Skeletal muscle tissue (tissue), 4 donors: ENCODE measurements around the gene HS1BP3. TPM values are rescaled to one million over a fixed set of nuclear protein-coding genes. Genes with fewer than 3 reads are reported as not detected.

Experiments used
- H3K27ac ChIP-seq: one replicate; pipeline ENCODE4 v1.7.0; 2013; ENCODE audit warnings: mild to moderate bottlenecking, low read depth, low read length, inconsistent platforms
- H3K27me3 ChIP-seq, 3 donors: one replicate each; pipeline ENCODE4 v1.7.0; 2013; ENCODE audit warnings: low read length in 3 of 3; ENCODE audit not compliant: control insufficient read depth in 3 of 3, insufficient read depth in 3 of 3
- H3K36me3 ChIP-seq, 3 donors: one replicate each; pipeline ENCODE4 v1.7.0; 2013; ENCODE audit warnings: low read length in 3 of 3; ENCODE audit not compliant: control insufficient read depth in 3 of 3, insufficient read depth in 3 of 3
- H3K4me1 ChIP-seq, 3 donors: one replicate each; pipeline ENCODE4 v1.7.0; 2013; ENCODE audit warnings: low read length in 3 of 3, mild to moderate bottlenecking in 3 of 3; ENCODE audit not compliant: control insufficient read depth in 3 of 3, insufficient read depth in 3 of 3
- H3K4me3 ChIP-seq, 3 donors: one replicate each; pipeline ENCODE4 v1.7.0; 2013; ENCODE audit warnings: low read length in 3 of 3
- H3K9ac ChIP-seq, 3 donors: one replicate each; pipeline ENCODE4 v1.7.0; 2013; ENCODE audit warnings: low read length in 3 of 3, mild to moderate bottlenecking in 3 of 3, moderate library complexity in 2 of 3, low read depth in 1 of 3
- H3K9me3 ChIP-seq, 3 donors: one replicate each; pipeline ENCODE4 v1.7.0; 2013; ENCODE audit warnings: low read length in 3 of 3; ENCODE audit not compliant: control insufficient read depth in 3 of 3
- total RNA-seq: library from RNA; depleted of rRNA; stranded (reverse); fragments of >200 nt; gene quantifications from one replicate; pipeline ENCODE4 v1.2.3, GENCODE V29; 2014
- donor health status: Osteomylitis.

The HS1BP3 gene
- total RNA-seq, 1 donor from 2014 or later = 10.4 TPM

DNA sequence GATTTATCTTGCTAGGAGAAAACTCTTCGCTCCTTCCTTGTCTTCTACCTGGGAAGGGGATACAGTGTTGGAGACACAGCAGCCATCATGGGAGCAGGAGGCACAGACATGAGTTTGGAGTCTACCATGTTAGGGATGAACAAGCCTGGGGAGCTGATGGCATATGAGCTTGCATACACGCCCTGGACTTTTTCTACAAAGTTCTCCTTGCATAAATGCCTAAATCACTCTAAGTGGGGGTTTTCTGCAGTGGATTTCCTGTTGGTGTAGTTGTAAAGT lies 3.6 kb upstream of the HS1BP3 start:
- Histone ChIP-seq H3K36me3 (no peaks in the 10 kb centered on the region), H3K4me1 (peaks cover 16 to 20% (median 16%) of the 10 kb centered on the region in 3 donors), H3K9ac (no peak overlapping the region), H3K4me3 (no peak overlapping the region), H3K27me3 (peaks cover 0 to 5% (median 1%) of the 10 kb centered on the region in 3 donors), H3K9me3 (no peaks in the 10 kb centered on the region), H3K27ac (no peak overlapping the region)

DNA sequence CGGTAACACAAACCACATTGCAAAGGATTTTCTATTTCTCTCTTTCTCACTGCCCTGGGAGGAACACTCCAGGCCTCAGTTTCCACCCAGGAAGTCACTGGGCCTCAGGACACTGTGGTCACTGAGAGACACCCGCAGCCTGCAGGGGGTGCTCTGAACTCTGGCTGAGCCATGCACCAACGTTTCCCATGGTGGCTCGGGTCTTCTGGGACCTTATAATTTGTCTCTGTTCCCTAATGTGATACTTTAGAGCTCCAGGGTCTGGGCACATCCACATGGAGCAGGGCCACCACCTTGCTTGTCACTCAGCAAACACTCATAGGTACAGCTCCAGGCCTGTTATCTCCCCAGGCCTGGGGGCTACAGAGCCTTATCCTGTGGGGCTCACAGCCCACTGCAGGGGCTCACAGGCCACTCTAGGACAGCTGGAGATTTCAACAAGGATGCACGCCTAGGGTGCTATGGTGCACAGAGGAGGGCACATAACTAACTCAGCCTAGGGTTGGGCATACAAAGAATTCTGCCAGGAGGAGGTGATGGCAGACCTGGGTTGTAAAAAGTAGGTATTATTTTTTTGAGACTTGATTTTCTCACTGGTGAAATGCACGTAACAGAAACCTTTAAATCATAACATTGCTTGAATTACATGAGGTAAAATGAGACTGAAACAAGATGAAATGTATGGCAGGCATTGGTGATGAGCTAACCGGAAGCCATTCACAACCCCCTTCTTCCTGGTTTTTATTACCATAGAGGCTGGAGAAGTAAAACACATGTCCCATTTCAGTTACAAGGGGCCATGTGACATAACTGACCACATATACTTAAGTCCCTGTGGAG lies 3.0 kb upstream of the HS1BP3 start:
- peaks cover 0 to 5% (median 0%) of the 10 kb centered on the region in 3 donors for H3K27me3 ChIP-seq
- H3K4me1 ChIP-seq = peaks cover 17 to 23% (median 20%) of the 10 kb centered on the region in 3 donors
- H3K27ac ChIP-seq = no peak overlapping the region
- no peak overlapping the region for H3K4me3 ChIP-seq
- no peak overlapping the region for H3K9ac ChIP-seq
- H3K9me3 ChIP-seq = no peaks in the 10 kb centered on the region
- H3K36me3 ChIP-seq = no peaks in the 10 kb centered on the region

DNA sequence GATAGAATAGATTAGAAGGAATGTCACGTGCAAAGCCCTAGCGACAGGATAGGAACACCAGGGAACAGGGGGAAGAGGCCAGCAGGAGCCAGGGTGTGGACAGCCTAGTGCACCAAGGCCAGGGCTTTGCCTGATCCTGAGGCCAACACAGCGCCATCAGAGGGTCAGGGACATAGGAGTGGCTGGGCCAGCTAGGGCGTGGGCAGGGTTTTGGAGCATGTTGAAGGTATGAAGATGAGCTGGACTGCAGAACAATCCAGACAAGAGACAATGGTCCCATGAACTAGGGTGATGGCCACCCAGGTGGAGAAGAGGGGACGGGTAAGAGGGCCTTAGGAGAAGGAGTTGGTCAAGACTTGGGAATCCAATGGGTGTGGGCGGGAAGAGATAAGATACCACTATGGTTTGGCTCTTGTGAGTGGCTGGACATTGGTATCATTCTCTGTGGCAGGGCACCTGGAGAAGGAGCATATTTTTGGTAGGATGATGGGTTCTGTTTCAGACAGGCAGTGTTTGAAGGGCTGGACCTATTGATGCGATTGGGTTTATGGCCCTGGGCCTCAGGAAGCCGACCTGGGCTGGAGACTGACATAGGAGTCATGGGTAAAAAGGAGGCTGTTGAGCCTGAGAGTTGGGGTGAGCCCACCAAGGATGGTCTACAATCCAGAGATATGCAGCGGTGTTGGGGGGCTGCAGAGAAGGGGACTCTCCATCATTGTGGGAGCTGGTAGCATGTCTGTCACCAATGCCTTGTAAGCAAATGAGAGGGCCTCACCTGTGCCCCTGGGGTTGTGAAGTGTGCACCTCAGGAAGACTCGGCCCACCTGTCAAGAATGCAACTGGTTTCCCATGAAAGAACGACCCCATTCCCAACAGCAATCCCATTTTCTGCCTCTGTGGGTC lies 2.0 kb upstream of the HS1BP3 start:
- no peaks in the 10 kb centered on the region for H3K36me3 ChIP-seq
- no peaks in the 10 kb centered on the region for H3K9me3 ChIP-seq
- H3K27me3 ChIP-seq = peaks cover 0 to 5% (median 0%) of the 10 kb centered on the region in 3 donors
- no peak overlapping the region for H3K9ac ChIP-seq
- no peak overlapping the region for H3K27ac ChIP-seq
- no peak overlapping the region for H3K4me3 ChIP-seq
- H3K4me1 ChIP-seq = peaks cover 20 to 23% (median 22%) of the 10 kb centered on the region in 3 donors

DNA sequence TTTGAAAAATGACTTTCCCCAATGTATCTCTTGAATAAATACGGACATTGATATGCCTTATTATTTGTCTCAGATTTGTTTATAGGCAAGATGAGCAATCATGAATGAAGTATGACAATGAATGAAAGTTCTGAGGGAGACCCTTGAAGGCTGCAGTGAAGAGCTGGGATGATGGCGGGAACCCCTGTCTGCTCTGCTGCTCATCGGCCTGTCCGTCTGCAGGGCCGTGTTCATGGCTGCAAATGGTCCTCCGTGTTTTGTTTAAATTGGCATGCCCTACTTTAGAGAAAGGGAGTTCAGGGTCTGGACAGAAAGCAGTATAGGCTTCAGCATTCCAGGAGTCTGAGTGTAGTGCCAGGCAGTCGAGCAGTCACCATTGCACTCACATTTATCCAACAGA lies 1.2 kb upstream of the HS1BP3 start:
- H3K9ac ChIP-seq = no peak overlapping the region
- peaks cover 0 to 5% (median 0%) of the 10 kb centered on the region in 3 donors for H3K27me3 ChIP-seq
- peaks cover 20 to 23% (median 22%) of the 10 kb centered on the region in 3 donors for H3K4me1 ChIP-seq
- no peaks in the 10 kb centered on the region for H3K9me3 ChIP-seq
- peaks cover 0 to 3% (median 0%) of the 10 kb centered on the region in 3 donors for H3K36me3 ChIP-seq
- no peak overlapping the region for H3K4me3 ChIP-seq
- H3K27ac ChIP-seq = no peak overlapping the region

DNA sequence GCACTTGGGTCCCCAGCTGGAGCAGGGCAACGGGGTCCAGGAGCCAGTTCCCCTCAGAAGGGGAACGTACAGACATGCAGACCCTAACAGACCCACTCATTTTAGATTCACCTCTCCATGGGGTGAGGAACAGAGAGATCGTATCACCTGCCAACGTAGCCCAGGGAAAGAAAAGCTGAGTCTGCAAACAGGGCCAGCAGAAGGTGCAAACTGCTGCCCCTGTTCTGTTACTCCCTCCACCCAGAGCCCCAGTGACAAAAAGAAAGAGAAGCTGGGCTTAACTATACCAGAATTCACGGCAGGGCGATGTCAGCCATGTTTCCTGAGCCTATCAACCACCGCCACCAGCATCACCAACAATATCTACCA lies 817 bp upstream of the HS1BP3 start:
- H3K4me1 ChIP-seq = peaks cover 20 to 23% (median 22%) of the 10 kb centered on the region in 3 donors
- H3K9me3 ChIP-seq = no peaks in the 10 kb centered on the region
- H3K27ac ChIP-seq = peak overlapping the region; percentile 75
- peaks cover 0 to 4% (median 0%) of the 10 kb centered on the region in 3 donors for H3K27me3 ChIP-seq
- peak overlapping the region; percentile 92 to 94 (median 92) for H3K4me3 ChIP-seq
- peak overlapping the region; percentile 88 to 93 (median 90) for H3K9ac ChIP-seq
- peaks cover 0 to 4% (median under 1%) of the 10 kb centered on the region in 3 donors for H3K36me3 ChIP-seq

DNA sequence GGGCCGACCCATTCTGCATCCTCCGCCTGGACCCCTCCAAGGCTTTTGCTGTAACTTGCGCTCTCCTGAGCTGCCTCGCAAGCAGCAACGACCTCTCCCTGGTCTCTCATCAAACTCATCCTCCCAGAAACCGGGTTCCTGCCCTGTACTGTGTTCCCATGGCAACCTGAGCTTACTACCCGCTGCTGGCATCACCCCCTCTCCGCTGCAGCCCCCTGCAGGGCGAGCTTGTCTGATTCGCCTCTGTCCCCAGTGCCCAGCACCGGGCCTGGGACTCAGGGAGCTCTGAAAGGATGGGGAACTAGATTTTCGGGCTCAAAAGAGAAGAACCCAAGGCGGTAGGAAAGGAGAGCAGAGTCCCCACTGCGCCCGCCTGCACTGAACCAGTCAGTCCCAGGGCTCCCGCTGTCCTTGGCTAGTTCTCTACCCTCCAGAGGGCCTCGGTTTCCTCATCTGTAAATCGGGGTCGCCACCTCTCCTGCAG lies 463 bp downstream of the HS1BP3 start:
- Histone ChIP-seq H3K27ac (peak overlapping the region; percentile 75), H3K36me3 (peaks cover 2 to 11% (median 5%) of the 10 kb centered on the region in 3 donors), H3K27me3 (no peaks in the 10 kb centered on the region)

DNA sequence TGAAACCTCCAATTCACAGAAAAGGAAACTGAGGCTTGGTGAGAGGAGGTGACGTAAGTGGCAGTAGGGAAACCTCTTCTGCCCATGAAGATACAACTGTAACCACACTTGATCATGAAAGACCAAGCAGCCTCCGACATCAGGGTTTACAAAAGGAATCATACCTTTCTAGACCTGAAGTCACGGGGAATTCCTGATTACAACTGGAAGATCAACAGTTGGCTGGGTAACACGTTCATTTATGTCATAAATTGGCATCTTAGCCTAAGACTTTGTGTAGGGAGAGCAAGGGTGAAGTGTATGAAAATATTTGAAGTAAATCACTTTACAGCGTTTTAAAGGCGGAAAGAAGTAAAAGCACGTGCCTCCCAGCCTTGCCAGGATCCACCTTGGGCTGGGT lies 922 bp downstream of the HS1BP3 start:
- H3K9ac ChIP-seq = peak overlapping the region in 2 of 3 donors; percentile 88 to 93
- H3K36me3 ChIP-seq = peaks cover 4 to 13% (median 9%) of the 10 kb centered on the region in 3 donors
- H3K4me1 ChIP-seq = peaks cover 20 to 23% (median 22%) of the 10 kb centered on the region in 3 donors
- H3K27me3 ChIP-seq = no peaks in the 10 kb centered on the region
- H3K9me3 ChIP-seq = no peaks in the 10 kb centered on the region
- H3K4me3 ChIP-seq = peak overlapping the region; percentile 89 to 94 (median 91)
- no peak overlapping the region for H3K27ac ChIP-seq

More for the DNA sequence above, 463 bp downstream of the HS1BP3 start:
- Histone ChIP-seq H3K4me3 (peak overlapping the region; percentile 89 to 94 (median 91)), H3K9me3 (no peaks in the 10 kb centered on the region), H3K9ac (peak overlapping the region; percentile 88 to 93 (median 92)), H3K4me1 (peaks cover 20 to 23% (median 22%) of the 10 kb centered on the region in 3 donors)

DNA sequence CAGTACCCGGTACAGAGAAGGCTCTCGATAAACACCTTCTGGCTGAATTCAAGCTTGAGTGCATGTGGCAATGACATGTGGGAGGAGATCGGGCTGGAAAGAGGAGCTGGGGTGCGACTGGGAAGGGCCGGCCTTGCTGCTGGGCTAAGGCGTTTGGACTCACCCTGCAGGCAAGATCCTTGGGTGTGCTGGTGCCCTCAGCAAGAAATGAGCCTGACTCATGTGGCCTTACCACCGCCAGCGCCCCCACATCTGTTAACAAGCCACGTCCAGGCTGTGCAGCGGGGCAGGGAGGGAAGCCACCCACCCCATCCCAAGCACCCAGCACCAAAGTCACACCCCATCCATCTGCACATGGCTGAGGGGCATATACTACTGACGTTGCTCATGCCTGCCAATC lies 1.3 kb downstream of the HS1BP3 start:
- H3K9me3 ChIP-seq = no peaks in the 10 kb centered on the region
- peaks cover 8 to 17% (median 13%) of the 10 kb centered on the region in 3 donors for H3K36me3 ChIP-seq
- H3K9ac ChIP-seq = no peak overlapping the region
- no peaks in the 10 kb centered on the region for H3K27me3 ChIP-seq
- H3K4me1 ChIP-seq = peaks cover 20 to 23% (median 22%) of the 10 kb centered on the region in 3 donors
- H3K27ac ChIP-seq = no peak overlapping the region
- peak overlapping the region; percentile 89 to 94 (median 91) for H3K4me3 ChIP-seq

DNA sequence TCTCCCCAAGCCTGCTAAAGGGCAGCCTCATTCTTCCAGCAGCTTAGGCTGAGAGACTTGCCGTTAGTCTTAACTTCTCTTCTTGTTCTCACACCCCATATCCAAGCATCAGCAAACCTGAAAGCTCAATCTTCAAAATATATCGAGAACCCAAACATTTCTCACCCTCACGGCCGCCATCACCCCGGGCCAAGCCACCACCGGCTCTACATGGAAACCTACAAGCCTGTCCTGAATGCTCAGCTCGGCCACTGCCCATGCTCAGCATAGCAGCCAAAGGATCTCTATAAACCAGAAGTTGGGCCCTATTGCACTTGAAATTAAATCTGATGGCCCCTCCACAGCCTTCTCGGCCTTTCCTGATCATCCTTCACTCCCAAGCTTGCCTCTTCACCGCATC lies 2.1 kb downstream of the HS1BP3 start:
- no peak overlapping the region for H3K4me3 ChIP-seq
- H3K27ac ChIP-seq = no peak overlapping the region
- no peaks in the 10 kb centered on the region for H3K9me3 ChIP-seq
- no peaks in the 10 kb centered on the region for H3K27me3 ChIP-seq
- H3K36me3 ChIP-seq = peaks cover 15 to 23% (median 20%) of the 10 kb centered on the region in 3 donors
- H3K4me1 ChIP-seq = peaks cover 20 to 23% (median 22%) of the 10 kb centered on the region in 3 donors
- no peak overlapping the region for H3K9ac ChIP-seq
